ENCODE measurements around the gene SENP5. TPM values are rescaled to one million over a fixed set of nuclear protein-coding genes. Genes with fewer than 3 reads are reported as not detected.
"Not testable (repeated sequence)": the region's sequence is repeated elsewhere in the genome, so short reads cannot be mapped to it uniquely, and the experiment has no call there.

The SENP5 gene
- total RNA-seq, 1 donor = 18.9 TPM

DNA sequence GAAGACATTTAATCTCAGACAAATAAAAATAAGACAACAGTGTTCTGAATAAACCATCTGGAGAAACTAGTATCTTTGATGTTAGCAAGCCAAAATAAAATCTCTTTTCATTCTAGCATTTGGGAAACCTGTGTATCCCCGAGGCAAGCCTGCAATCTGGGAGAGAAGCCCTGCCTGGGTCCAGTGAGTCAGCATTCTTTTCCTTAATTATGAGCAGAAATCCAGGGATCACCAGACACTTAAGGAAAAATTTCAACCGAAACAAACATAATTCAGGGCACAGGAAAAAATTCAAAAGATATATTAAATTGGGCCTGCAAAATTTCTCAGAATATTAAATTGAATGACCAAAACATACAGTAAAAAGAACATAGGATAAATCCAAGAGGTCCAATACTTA, 70.4 kb downstream of the SENP5 start:
- DNase-seq (ENCODE audit: low read depth in 2 of 3, low spot score in 2 of 3) = no peak

DNA sequence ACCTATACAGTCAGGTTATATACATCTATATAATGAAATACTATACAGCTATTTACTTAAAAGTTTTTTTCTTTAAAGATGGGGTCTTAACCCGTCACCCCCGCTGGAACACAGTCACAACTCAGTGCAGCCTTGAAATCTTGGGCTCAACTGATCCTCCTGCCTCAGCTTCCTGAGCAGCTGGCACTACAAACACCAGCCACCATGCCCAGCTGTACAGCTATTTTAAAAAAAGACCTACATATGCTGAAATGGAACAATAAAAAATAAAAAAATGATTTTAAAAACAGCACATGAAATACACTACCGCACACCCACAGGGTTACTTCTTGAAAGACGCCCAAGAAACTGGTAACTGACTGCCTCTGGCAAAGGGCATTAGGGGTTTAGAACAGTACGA, 70.9 kb downstream of the SENP5 start:
- no peak for DNase-seq (ENCODE audit: low read depth in 2 of 3, low spot score in 2 of 3)

DNA sequence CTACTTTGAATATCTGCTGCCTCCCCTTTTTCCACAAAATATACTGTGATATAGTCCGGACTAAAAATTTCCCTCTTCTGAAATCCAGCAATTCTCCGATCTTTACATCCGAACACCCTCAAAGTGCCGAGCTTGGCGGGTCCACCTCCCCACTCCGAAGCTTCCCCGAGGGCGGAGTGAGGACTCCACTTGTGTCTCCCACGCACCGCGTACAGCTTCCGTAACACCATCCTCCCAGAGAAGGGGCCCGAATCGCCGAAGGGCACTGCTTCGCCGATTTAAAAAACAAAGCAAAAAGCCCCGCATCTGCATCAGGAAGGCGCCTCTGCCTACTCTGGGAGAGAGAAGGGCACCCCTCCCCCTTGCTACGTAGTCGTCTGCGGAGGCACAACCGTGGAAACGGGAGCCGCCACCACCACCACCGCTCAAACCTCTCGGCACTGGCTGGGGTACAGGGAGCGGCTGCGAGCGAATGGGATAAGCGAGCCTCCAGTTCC, 74.1 kb downstream of the SENP5 start:
- peak; percentile 37 to 53 (median 52) for DNase-seq (ENCODE audit: low read depth in 2 of 3, low spot score in 2 of 3)

DNA sequence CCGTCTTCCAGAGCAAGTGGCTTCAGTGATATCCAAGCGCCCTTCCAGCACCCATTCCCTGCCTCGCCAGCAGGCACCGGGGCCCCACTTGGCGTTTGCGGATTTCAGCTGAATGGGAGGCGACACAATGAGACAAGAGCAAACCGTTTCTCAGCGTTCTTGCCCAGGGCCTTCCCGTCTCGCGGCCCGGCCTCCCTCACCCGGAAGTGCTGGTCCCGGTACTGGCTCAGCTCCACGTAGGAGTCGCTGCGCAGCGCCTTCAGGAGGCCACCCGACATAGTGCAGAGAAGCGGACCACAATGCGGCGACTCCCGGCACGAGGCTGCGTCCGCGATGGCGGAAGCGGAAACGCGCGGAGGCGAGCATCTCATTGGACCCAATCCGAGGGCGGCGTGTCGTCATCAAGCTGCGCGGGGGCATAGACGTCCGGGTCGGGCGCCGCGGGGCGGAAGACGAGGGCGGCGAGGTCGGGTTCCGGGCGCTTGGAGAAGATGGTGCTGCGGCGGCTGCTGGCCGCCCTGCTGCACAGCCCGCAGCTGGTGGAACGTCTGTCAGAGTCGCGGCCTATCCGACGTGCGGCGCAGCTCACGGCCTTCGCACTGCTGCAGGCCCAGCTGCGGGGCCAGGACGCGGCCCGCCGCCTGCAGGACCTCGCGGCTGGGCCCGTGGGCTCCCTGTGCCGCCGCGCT, 74.7 kb downstream of the SENP5 start, which contains the start of gene NCBP2:
TSS of gene NCBP2 (minus strand) at position 303 of the 689 bp plus-strand sequence. CDS start at position 278, 25 bp downstream.
- peak; percentile 99 for DNase-seq (ENCODE audit: low read depth in 2 of 3, low spot score in 2 of 3)

DNA sequence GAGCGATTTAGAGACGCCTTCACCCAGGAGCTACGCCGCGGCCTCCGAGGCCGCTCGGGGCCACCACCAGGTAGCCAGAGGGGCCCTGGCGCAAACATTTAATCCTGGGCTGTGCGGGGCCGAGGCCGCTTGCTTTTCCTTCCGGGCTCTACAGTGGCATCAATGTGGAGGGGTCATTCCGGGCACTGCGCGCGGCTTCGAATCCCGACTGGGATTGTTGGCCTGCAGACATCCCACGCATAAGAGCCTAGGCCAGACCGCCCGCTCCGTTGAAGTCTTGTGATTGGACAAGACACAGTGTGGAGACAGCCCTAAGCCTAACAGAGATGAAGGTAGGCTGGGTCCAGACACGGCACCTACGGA, 75.2 kb downstream of the SENP5 start:
- DNase-seq (ENCODE audit: low read depth in 2 of 3, low spot score in 2 of 3) = no peak

DNA sequence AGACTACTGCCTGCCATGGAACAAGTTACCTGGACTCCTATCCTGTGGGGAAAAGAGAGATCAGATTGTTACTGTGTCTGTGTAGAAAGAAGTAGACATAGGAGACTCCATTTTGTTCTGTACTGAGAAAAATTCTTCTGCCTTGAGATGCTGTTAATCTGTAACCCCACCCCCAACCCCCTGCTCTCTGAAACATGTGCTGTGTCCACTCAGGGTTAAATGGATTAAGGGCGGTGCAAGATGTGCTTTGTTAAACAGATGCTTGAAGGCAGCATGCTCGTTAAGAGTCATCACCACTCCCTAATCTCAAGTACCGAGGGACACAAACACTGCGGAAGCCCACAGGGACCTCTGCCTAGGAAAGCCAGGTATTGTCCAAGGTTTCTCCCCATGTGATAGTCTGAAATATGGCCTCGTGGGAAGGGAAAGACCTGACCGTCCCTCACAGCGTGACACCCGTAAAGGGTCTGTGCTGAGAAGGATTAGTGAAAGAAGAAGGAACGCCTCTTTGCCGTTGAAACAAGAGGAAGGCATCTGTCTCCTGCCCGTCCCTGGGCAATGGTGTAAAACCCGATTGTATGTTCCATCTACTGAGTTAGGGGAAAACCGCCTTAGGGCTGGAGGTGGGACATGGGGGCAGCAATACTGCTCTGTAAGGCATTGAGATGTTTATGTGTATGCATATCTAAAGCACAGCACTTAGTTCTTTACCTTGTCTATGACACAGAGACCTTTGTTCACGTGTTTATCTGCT, 76.5 kb downstream of the SENP5 start:
- DNase-seq (ENCODE audit: low read depth in 2 of 3, low spot score in 2 of 3) = not testable (repeated sequence)

DNA sequence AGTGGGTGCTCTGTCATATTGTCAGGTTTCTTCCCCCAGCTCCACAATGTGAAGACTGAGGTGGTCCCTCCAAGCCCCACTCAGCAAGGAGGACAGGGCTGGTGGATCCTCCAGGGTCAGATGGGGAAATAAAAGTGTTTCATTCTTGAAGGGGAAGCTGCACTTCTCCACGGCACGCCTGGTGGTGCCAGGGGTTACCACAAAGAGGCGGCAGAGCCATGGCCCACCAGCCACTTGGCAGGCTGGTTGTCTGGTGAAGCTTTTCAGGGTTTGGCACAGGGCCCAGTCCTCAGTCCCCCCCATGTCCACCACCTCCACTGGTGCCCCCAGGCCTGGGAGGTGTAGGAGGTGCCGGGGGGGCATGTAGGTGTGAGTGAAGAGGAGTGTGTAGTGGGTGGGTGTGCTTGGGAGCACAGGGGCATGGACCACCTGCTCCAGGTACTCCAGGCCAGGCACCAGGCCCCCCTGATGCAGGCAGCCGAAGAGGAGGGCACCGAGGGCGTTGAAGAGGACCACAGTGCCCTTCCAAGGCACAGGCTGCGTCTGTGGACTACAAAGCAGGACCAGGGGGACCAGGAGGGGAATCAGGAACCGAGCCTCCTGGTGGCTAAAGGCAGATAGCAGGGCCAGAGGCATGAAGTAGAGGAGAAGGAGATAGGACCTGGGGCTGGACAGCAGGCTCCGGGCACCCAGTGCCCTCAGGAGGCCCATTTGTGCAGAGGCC, 79.6 kb downstream of the SENP5 start:
- no peak for DNase-seq (ENCODE audit: low read depth in 2 of 3, low spot score in 2 of 3)

DNA sequence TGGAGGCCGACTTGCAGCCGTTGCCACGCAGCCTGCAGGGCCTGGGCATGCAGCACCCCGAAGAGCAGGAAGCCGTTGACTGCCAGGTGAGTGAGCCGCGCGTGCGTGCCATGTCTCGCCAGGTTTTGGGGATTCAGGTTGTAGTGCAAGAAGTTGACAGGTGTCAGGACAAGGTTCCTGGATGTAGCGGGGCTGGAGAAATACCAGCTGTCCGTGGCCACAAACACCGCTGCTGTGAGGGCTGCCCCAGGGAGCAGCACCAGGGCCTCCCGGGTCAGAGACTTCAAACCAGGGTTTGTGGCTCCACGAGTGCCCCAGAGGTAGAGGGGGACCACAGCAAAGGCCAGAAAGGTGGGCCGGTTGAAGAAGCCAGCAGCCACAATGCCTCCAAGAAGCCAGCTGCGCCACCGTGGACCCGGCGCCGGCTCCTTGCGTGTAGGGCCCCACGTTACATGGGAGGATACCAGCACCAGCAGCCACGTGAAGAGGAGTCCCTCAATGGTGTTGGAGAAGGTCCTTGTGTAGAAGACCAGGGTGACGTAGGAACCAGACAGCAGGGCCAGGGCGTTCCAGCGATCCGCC, 80.2 kb downstream of the SENP5 start:
- no peak for DNase-seq (ENCODE audit: low read depth in 2 of 3, low spot score in 2 of 3)

DNA sequence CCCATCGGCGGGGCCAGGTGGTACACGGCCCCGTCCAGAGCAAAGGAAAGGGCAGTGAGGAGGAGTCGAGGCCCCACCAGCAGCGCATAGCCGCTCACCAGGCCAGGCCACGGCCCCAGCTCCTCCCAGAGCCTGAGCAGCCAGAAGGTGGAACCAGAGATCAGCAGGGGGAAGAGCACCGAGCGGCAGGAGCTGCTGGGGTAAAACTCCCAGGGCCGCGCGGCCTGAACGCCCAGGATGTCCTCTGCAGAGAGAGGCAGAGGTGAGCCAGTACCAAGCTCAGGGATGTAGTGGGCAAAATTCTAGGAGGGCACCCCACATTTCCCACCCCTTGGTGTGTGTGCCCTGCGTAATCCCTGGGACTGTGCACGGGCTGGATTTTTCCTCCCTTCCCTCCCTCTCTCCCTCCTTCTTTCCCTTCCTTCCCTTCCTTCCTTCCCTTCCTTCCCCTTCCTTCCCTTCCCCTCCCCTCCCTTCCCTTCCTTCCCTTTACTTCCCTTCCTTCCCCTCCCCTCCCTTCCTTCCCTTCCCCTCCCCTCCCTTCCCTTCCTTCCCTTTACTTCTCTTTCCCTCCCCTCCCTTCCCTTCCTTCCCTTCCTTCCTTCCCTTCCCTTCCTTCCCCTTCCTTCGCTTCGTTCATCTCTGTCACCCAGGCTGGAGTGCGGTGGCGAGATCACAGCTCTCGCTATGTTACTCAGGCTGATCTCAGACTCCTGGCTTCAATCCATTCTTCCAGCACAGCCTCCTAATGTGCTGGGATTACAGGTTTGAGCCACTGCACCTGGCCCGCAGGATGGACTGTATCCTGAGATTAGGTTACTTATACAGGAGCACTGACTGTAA, 80.9 kb downstream of the SENP5 start:
- DNase-seq (ENCODE audit: low read depth in 2 of 3, low spot score in 2 of 3) = no peak

DNA sequence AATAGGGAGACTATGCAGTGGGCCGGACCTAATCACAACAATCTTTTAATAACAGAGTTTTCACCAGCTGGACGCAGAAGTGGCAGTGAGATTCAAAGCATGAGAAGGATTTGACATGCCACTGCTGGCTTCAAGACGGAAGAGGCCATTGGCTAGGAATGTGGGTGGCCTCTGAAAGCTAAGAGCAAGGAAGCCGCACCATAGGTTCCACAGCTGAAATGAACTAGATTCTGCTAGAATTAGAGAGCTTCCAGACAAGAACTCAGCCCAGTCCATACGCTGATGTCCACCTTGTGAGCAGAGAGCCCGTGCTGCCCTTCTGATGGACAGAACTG, 81.5 kb downstream of the SENP5 start:
- no peak for DNase-seq (ENCODE audit: low read depth in 2 of 3, low spot score in 2 of 3)

DNA sequence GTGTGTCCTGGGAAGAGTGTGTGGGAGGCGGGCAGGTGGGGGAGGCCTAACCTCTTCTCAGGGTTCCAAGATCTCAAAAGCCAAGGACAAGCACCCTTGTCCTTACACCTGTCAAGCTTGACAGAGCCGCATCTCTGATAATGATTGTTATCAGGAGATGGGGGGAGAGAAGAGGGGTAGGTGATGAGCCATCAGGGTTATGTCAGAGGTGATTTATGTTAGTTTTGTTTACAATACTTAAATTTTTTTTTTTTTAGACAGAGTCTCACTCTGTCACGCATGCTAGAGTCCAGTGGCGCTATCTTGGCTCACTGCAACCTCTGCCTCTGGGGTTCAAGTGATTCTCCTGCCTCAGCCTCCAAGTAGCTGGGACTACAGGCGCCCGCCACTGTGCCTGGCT, 82.0 kb downstream of the SENP5 start:
- DNase-seq (ENCODE audit: low read depth in 2 of 3, low spot score in 2 of 3) = no peak

DNA sequence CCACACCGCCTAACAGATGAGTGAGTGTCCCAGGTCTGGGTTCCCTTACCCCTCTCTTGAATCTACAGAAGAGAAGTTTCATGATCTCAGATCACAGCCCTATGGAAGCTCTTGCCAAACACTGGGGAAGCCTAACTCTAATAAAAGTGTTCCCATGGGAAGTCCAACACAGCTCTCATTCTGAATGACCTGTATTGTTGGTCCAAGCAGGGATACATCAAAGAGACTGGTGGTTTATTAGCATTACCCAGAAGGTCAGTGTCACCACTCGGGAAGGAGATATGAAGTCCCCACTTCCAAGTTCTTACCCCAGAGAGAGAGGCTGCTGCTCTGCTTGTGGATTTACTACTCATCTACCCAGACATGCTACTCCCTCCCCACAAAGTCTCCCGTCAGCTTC, 83.7 kb downstream of the SENP5 start:
- no peak for DNase-seq (ENCODE audit: low read depth in 2 of 3, low spot score in 2 of 3)

DNA sequence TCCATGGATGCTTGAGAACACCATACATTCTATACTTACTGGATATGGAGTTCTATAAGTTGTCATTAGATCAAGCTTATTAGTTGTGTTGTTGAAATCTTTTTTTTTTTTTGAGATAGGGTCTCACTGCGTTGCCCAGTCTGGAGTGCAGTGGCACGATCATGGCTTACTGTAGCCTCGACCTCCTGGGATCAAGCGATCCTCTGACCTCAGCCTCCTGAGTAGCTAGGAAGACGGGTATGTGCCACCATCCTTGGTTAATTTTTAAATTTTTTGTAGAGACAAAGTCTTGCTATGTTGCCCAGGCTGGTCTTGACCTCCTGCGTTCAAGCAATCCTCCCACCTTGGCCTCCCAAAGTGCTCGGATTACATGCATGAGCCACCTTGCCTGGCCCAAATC, 87.1 kb downstream of the SENP5 start:
- no peak for DNase-seq (ENCODE audit: low read depth in 2 of 3, low spot score in 2 of 3)

DNA sequence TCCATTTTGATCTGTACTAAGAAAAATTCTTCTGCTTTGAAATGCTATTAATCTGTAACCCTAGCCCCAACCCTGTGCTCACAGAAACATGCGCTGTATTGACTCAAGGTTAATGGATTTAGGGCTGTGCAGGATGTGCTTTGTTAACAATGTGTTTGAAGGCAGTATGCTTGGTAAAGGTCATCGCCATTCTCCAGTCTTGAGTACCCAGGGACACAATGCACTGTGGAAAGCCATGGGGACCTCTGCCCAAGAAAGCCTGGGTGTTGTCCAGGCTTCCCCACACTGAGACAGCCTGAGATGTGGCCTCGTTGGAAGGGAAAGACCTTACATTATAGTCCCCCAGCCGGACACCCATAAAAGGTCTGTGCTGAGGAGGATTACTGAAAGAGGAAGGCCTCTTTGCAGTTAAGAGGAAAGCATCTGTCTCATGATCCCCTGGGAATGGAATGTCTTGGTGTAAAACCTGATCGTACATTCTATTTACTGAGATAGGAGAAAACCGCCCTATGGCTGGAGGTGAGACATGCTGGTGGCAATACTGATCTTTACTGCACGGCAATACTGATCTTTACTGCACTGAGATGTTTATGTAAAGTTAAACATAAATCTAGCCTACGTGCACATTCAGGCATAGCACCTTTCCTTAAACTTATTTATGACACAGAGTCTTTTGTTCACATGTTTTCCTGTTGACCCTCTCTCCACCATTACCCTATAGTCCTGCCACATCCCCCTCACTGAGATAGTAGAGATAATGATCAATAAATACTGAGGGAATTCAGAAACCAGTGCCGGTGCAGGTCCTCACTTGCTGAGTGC, 94.6 kb downstream of the SENP5 start:
- no peak for DNase-seq (ENCODE audit: low read depth in 2 of 3, low spot score in 2 of 3)

DNA sequence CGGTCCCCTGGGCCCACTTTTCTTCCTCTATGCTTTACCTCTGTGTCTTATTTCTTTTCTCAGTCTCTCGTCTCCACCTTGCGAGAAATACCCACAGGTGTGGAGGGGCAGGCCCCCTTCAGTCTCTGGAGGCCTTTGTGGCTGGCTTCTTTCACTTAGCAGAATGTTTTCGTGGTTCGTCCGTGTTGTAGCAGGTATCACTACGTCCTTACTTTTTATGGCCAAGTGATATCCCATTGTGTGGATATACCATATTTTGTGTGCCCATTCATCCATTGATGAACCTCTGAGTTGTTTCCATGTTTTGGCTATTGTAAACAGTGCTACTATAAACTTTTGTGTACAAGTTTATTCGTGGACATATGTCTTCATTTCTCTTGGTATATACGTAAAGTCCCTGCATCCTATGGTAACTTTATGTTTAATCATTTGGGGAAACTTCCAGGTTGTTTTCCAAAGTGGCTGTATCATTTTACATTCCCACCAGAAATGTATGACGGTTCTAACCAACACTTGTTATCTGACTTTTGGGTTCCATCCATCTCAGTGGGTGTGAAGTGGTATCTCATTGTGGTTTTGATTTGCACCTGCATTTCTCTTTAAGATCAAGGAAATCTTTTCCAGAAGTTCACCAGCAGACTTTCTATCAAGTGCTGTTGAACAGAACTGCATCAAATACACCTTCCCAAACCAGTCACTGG, 95.4 kb downstream of the SENP5 start:
- DNase-seq (ENCODE audit: low read depth in 2 of 3, low spot score in 2 of 3) = no peak

DNA sequence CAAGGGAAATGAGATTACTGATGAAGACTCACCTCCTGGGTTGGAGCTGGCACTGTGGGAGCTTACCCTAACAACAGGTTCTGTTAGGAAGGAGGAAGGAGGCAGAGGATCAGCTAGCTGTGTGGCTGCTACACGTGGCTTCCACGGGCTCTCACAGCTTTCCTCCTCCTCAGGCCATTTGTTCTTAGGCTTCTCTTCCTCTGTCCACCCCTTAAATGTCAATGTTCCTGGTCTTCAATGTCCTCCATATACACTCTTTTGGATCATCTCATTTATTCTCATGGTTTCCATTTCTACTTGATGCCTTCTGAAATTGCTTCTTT, 95.9 kb downstream of the SENP5 start:
- DNase-seq (ENCODE audit: low read depth in 2 of 3, low spot score in 2 of 3) = no peak

DNA sequence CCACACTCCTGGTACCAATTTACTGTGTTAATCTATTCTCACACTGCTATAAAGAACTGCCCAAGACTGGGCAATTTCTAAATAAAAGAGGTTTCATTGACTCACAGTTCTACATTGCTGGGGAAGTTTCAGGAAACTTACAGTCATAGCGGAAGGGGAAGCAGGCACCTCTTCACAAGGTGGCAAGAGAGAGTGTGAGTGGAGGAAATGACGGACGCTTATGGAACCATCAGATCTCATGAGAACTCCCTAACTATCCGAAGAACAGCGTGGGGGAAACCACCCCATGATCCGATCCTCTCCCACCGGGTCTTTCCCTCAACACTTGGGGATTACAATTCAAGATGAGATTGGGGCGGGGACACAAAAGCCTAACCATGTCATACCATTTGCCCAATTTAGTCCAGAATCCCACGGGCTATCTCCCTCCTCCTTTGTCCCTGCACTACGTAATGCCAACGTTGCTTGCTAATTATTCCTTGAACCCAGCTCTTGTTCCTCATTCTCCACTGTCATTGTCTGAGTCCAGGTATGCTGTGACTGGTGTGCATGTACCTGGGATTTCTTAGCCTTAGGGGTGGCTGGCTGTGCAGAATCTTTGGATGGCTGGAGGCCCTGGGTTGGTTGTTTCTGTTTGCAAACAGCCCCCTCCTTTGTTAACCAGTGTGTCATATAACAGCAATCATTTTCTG, 97.5 kb downstream of the SENP5 start:
- DNase-seq (ENCODE audit: low read depth in 2 of 3, low spot score in 2 of 3) = no peak

DNA sequence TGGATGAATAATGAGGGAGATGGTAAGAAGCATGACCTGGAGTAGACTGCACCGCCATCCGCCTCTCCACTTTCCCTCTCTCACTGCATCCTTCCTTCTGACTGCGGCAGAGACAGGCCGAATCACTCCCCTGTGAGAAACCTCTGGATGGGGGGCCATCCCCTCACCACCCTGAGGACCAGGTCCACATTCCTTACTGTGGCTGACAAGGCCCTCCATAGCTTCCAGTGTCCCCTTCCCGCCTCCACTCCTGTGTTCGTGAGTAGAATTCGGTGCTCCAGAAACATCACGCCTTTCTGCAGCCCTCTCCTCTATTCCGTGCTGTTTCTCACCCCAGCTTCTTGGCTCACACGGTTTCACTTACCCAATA, 98.1 kb downstream of the SENP5 start:
- no peak for DNase-seq (ENCODE audit: low read depth in 2 of 3, low spot score in 2 of 3)
